Placental pericyte (primary cell): Measurements from ENCODE around the gene MED14. TPM values are rescaled to one million over a fixed set of nuclear protein-coding genes. Genes with fewer than 3 reads are reported as not detected.

Source experiments
- total RNA-seq: library from RNA; depleted of rRNA; stranded (reverse); fragments of >200 nt; gene quantifications from 2 replicates; pipeline ENCODE4 v1.2.3, GENCODE V29; 2012

Gene MED14
- 24.7 and 31.4 TPM in 2 replicates for total RNA-seq

GRCh38 chrX:40735325-40736169 lies at the start of gene MED14:
TSS of gene MED14 (minus strand) at chrX:40735542. CDS start at chrX:40735412, 130 bp downstream.

GRCh38 chrX:40647307-40648197 lies 87.8 kb downstream of the MED14 start, which contains the start of gene CXorf38:
TSS of gene CXorf38 (minus strand) at chrX:40647561. CDS start at chrX:40647520, 41 bp downstream.

GRCh38 chrX:40623139-40623536 lies 112.2 kb downstream of the MED14 start, which contains the start of gene MPC1L:
TSS of gene MPC1L (plus strand) at chrX:40623428. CDS start at chrX:40623566, 138 bp downstream.

Other genes with a start within 250 kb of the MED14 start
- 90.9 and 124 TPM in 2 replicates for gene ATP6AP2, start 154.6 kb downstream of the MED14 start, total RNA-seq
- not detected in 2 replicates for gene MPC1L, start 112.1 kb downstream of the MED14 start, total RNA-seq
- gene CXorf38, start 88.0 kb downstream of the MED14 start, total RNA-seq = 4.4 and 12.6 TPM in 2 replicates